Measurements from ENCODE around the gene CPT1C. TPM values are rescaled to one million over a fixed set of nuclear protein-coding genes. Genes with fewer than 3 reads are reported as not detected.
A peak's percentile ranks its signal among the peaks of the same experiment; 100 is the strongest.

CPT1C gene
- polyA plus RNA-seq, 1 donor (not counting 4 experiments of a cell fraction or from before 2014, with no cell fraction given): 0.41 TPM

DNA sequence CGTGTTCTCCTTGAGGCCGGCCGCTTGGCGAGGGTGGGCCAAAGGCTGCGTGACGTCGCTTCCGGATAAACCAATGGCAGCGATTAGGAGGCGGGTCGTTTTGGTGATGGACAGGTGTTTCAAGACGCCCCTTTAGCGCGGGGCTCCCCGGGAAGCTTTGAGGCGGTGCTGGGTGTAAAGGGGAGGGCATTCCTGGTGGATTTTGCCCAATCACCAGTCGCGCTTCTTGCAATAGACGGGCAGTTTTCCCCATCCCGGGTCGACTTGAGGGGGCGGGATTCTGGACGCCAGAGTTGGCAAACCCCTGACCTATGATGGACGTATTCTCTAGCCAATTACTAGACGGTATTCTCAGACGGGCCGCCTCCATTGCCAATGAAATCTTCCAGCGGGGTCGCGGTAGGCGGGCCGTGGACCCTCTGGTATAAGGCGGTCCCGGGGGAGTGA, 14.1 kb upstream of the CPT1C start:
- H3K9ac ChIP-seq (ENCODE audit: control insufficient read depth, extremely low read depth, insufficient read depth, low read length): peak overlapping the region; percentile 99
- peak overlapping the region; percentile 99 for H3K27ac ChIP-seq (ENCODE audit: control insufficient read depth, insufficient read depth, low read length)
- H4K20me1 ChIP-seq (ENCODE audit: control insufficient read depth, extremely low read depth, insufficient read depth, low read length): peaks cover 25% of the 10 kb centered on the region
- H3K27me3 ChIP-seq (ENCODE audit: control insufficient read depth, extremely low read depth, insufficient read depth, low read length): no peaks in the 10 kb centered on the region
- FAIRE-seq (peak; percentile 81), DNase-seq (ENCODE audit: low read depth, low spot score) (peak; percentile 100)
- TF ChIP-seq, protein P1, sequence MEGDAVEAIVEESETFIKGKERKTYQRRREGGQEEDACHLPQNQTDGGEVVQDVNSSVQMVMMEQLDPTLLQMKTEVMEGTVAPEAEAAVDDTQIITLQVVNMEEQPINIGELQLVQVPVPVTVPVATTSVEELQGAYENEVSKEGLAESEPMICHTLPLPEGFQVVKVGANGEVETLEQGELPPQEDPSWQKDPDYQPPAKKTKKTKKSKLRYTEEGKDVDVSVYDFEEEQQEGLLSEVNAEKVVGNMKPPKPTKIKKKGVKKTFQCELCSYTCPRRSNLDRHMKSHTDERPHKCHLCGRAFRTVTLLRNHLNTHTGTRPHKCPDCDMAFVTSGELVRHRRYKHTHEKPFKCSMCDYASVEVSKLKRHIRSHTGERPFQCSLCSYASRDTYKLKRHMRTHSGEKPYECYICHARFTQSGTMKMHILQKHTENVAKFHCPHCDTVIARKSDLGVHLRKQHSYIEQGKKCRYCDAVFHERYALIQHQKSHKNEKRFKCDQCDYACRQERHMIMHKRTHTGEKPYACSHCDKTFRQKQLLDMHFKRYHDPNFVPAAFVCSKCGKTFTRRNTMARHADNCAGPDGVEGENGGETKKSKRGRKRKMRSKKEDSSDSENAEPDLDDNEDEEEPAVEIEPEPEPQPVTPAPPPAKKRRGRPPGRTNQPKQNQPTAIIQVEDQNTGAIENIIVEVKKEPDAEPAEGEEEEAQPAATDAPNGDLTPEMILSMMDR (optimal IDR thresholded peaks at IDR 0.05 in 1 of 3, IDR thresholded peaks at IDR 0.05 in 1 of 3, conservative IDR thresholded peaks at IDR 0.05 in 1 of 3; ENCODE audit: extremely low read depth in 1 of 3, insufficient read depth in 2 of 3, low read length in 3 of 3): no peak
- no peak for TF ChIP-seq EZH2 (IDR thresholded peaks at IDR 0.05; ENCODE audit: low read length)
- no peaks in the 10 kb centered on the region for H3K9me3 ChIP-seq (ENCODE audit: control insufficient read depth, low read depth, low read length)
- peaks cover 43% of the 10 kb centered on the region for H3K79me2 ChIP-seq (ENCODE audit: control insufficient read depth, insufficient read depth, low read length)
- no peaks in the 10 kb centered on the region for H3K9me1 ChIP-seq (ENCODE audit: control insufficient read depth, extremely low read depth, insufficient read depth, low read length)
- peaks cover 24% of the 10 kb centered on the region for H3K4me1 ChIP-seq (ENCODE audit: control insufficient read depth, extremely low read depth, insufficient read depth, low read length)
- peaks cover 10 to 11% of the 10 kb centered on the region in 2 experiments for H3K36me3 ChIP-seq (ENCODE audit: control insufficient read depth in 2 of 2, extremely low read depth in 1 of 2, insufficient read depth in 2 of 2, low read length in 2 of 2)
- H2AFZ ChIP-seq (ENCODE audit: control insufficient read depth, low read length): peak overlapping the region; percentile 36
- dilution Hi-C loops (cut with MboI; ENCODE audit: extremely low pct_ligation_motif_present, low sequenced_read_pairs): no loop called here
- peak overlapping the region; percentile 16 for H3K4me2 ChIP-seq (ENCODE audit: control insufficient read depth, extremely low read depth, insufficient read depth, low read depth, low read length)
- H3K4me3 ChIP-seq (ENCODE audit: control insufficient read depth in 2 of 3, extremely low read depth in 1 of 3, insufficient read depth in 2 of 3, low read depth in 1 of 3, low read length in 3 of 3): peak overlapping the region; percentile 90 to 97 (median 96)

DNA sequence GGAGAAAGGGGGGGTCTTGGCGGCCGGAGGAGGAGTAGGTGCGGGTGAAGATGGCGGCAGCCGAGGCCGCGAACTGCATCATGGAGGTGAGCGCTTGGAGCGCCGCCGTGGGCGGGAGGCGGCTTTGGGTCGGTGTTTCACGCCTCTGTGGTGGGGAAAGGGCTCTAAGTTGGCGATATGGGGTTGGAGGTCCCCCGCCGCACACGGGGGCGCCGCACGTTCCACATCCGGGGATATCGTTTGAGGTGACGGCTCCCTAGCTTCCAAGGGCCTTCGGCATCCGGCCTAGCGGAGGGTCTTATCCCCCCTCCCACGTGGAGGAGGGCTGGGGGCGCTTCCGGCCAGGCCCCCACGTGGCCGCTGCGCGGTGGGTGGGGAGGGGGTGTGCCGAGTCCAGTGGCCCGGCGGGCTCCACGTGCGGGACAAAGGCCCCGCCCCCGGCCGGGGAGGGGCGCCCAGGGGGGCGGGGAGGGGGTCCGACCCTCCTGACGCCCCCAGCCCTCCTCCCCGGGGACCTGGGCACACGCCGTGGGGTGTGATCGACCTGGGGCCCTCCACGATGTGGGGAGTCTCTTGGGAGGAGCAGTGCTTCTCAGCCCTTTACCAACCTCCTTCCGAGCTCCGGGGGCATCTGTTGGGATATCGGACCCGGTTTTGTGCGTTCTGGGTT, 13.6 kb upstream of the CPT1C start, which contains the start of gene PRMT1:
TSS of gene PRMT1 (plus strand) at position 41 of the 670 bp plus-strand sequence. CDS start at position 51, 10 bp downstream.
- dilution Hi-C loops (cut with MboI; ENCODE audit: extremely low pct_ligation_motif_present, low sequenced_read_pairs): no loop called here
- Histone ChIP-seq H3K4me1 (ENCODE audit: control insufficient read depth, extremely low read depth, insufficient read depth, low read length) (peaks cover 24% of the 10 kb centered on the region), H3K4me2 (ENCODE audit: control insufficient read depth, extremely low read depth, insufficient read depth, low read depth, low read length) (peak within 1 kb of the TSS; percentile 98), H3K9ac (ENCODE audit: control insufficient read depth, extremely low read depth, insufficient read depth, low read length) (peak within 1 kb of the TSS; percentile 99), H3K9me3 (ENCODE audit: control insufficient read depth, low read depth, low read length) (no peaks in the 10 kb centered on the region), H3K27me3 (ENCODE audit: control insufficient read depth, extremely low read depth, insufficient read depth, low read length) (no peaks in the 10 kb centered on the region), H4K20me1 (ENCODE audit: control insufficient read depth, extremely low read depth, insufficient read depth, low read length) (peaks cover 27% of the 10 kb centered on the region), H3K79me2 (ENCODE audit: control insufficient read depth, insufficient read depth, low read length) (peaks cover 47% of the 10 kb centered on the region), H3K4me3 (ENCODE audit: control insufficient read depth in 2 of 3, extremely low read depth in 1 of 3, insufficient read depth in 2 of 3, low read depth in 1 of 3, low read length in 3 of 3) (peak within 1 kb of the TSS; percentile 90 to 97 (median 96)), H3K9me1 (ENCODE audit: control insufficient read depth, extremely low read depth, insufficient read depth, low read length) (no peaks in the 10 kb centered on the region), H2AFZ (ENCODE audit: control insufficient read depth, low read length) (peak within 1 kb of the TSS; percentile 99), H3K36me3 (ENCODE audit: control insufficient read depth in 2 of 2, extremely low read depth in 1 of 2, insufficient read depth in 2 of 2, low read length in 2 of 2) (peaks cover 16% of the 10 kb centered on the region in 2 experiments), H3K27ac (ENCODE audit: control insufficient read depth, insufficient read depth, low read length) (peak within 1 kb of the TSS; percentile 99)
- DNase-seq (ENCODE audit: low read depth, low spot score): no peak
- TF ChIP-seq, protein P1 (optimal IDR thresholded peaks at IDR 0.05 in 1 of 3, IDR thresholded peaks at IDR 0.05 in 1 of 3, conservative IDR thresholded peaks at IDR 0.05 in 1 of 3; ENCODE audit: extremely low read depth in 1 of 3, insufficient read depth in 2 of 3, low read length in 3 of 3): no peak
- no peak for TF ChIP-seq EZH2 (IDR thresholded peaks at IDR 0.05; ENCODE audit: low read length)
- no peak for FAIRE-seq

All from keratinocyte (primary cell).